ENCODE data around the gene SDC3.
"Not testable (repeated sequence)": the region's sequence is repeated elsewhere in the genome, so short reads cannot be mapped to it uniquely, and the experiment has no call there.

Gene SDC3

GRCh38 chr1:30876451-30877204 is 31.9 kb downstream of the SDC3 start:
- H3K4me3 Mint-ChIP-seq = no peak overlapping the region
- peaks cover 69% of the 10 kb centered on the region for H3K36me3 Mint-ChIP-seq (ENCODE audit: low read depth)
- peaks cover 79% of the 10 kb centered on the region for H3K27me3 Mint-ChIP-seq
- no peaks in the 10 kb centered on the region for H3K9me3 Mint-ChIP-seq
- intact Hi-C loops (cut with micrococcal nuclease) = no loop called here
- no peak overlapping the region for H3K27ac Mint-ChIP-seq
- H3K4me1 Mint-ChIP-seq (ENCODE audit: low read depth) = peaks cover 72% of the 10 kb centered on the region

GRCh38 chr1:30875916-30876315 is 32.6 kb downstream of the SDC3 start:
- Mint-ChIP-seq H3K27ac (no peak overlapping the region), H3K4me3 (no peak overlapping the region), H3K9me3 (no peaks in the 10 kb centered on the region), H3K4me1 (ENCODE audit: low read depth) (peaks cover 67% of the 10 kb centered on the region), H3K27me3 (peaks cover 77% of the 10 kb centered on the region), H3K36me3 (ENCODE audit: low read depth) (peaks cover 76% of the 10 kb centered on the region)
- intact Hi-C loops (cut with micrococcal nuclease) = no loop called here

- H3K9me3 Mint-ChIP-seq = no peaks in the 10 kb centered on the region
- peaks cover 82% of the 10 kb centered on the region for H3K36me3 Mint-ChIP-seq (ENCODE audit: low read depth)
- peaks cover 62% of the 10 kb centered on the region for H3K4me1 Mint-ChIP-seq (ENCODE audit: low read depth)
- intact Hi-C loops (cut with micrococcal nuclease) = no loop called here
- no peak overlapping the region for H3K4me3 Mint-ChIP-seq
- H3K27ac Mint-ChIP-seq = no peak overlapping the region
- peaks cover 73% of the 10 kb centered on the region for H3K27me3 Mint-ChIP-seq
These were observed 33.4 kb downstream of the SDC3 start for GRCh38 chr1:30875197-30875596.

GRCh38 chr1:30874176-30874575 is 34.4 kb downstream of the SDC3 start:
- peaks cover 59% of the 10 kb centered on the region for H3K4me1 Mint-ChIP-seq (ENCODE audit: low read depth)
- intact Hi-C loops (cut with micrococcal nuclease) = no loop called here
- H3K27ac Mint-ChIP-seq = no peak overlapping the region
- H3K4me3 Mint-ChIP-seq = no peak overlapping the region
- peaks cover 72% of the 10 kb centered on the region for H3K27me3 Mint-ChIP-seq
- H3K36me3 Mint-ChIP-seq (ENCODE audit: low read depth) = peaks cover 88% of the 10 kb centered on the region
- no peaks in the 10 kb centered on the region for H3K9me3 Mint-ChIP-seq

GRCh38 chr1:30872948-30873263 is 35.7 kb downstream of the SDC3 start:
- intact Hi-C loops (cut with micrococcal nuclease) = no loop called here
- Mint-ChIP-seq H3K9me3 (no peaks in the 10 kb centered on the region), H3K27ac (no peak overlapping the region), H3K4me1 (ENCODE audit: low read depth) (peaks cover 51% of the 10 kb centered on the region), H3K27me3 (peaks cover 73% of the 10 kb centered on the region), H3K4me3 (no peak overlapping the region), H3K36me3 (ENCODE audit: low read depth) (peaks cover 78% of the 10 kb centered on the region)

GRCh38 chr1:30872033-30872947 is 36.3 kb downstream of the SDC3 start:
- peaks cover 45% of the 10 kb centered on the region for H3K4me1 Mint-ChIP-seq (ENCODE audit: low read depth)
- H3K36me3 Mint-ChIP-seq (ENCODE audit: low read depth) = peaks cover 76% of the 10 kb centered on the region
- H3K27ac Mint-ChIP-seq = no peak overlapping the region
- no peak overlapping the region for H3K4me3 Mint-ChIP-seq
- intact Hi-C loops (cut with micrococcal nuclease) = no loop called here
- peaks cover 74% of the 10 kb centered on the region for H3K27me3 Mint-ChIP-seq
- H3K9me3 Mint-ChIP-seq = no peaks in the 10 kb centered on the region

- intact Hi-C loops (cut with micrococcal nuclease) = no loop called here
- Mint-ChIP-seq H3K36me3 (ENCODE audit: low read depth) (peaks cover 68% of the 10 kb centered on the region), H3K27me3 (peaks cover 73% of the 10 kb centered on the region)
These were observed 37.2 kb downstream of the SDC3 start for GRCh38 chr1:30871276-30871871.

GRCh38 chr1:30870656-30871055 is 37.9 kb downstream of the SDC3 start:
- intact Hi-C loops (cut with micrococcal nuclease) = no loop called here
- Mint-ChIP-seq H3K27me3 (peaks cover 73% of the 10 kb centered on the region), H3K27ac (no peak overlapping the region), H3K4me3 (no peak overlapping the region), H3K36me3 (ENCODE audit: low read depth) (peaks cover 61% of the 10 kb centered on the region), H3K4me1 (ENCODE audit: low read depth) (peaks cover 45% of the 10 kb centered on the region), H3K9me3 (no peaks in the 10 kb centered on the region)

More at GRCh38 chr1:30871276-30871871, 37.2 kb downstream of the SDC3 start:
- Mint-ChIP-seq H3K4me3 (no peak overlapping the region), H3K4me1 (ENCODE audit: low read depth) (peaks cover 44% of the 10 kb centered on the region), H3K27ac (no peak overlapping the region), H3K9me3 (no peaks in the 10 kb centered on the region)

GRCh38 chr1:30870035-30870434 is 38.5 kb downstream of the SDC3 start:
- H3K4me1 Mint-ChIP-seq (ENCODE audit: low read depth) = peaks cover 45% of the 10 kb centered on the region
- no peak overlapping the region for H3K27ac Mint-ChIP-seq
- H3K27me3 Mint-ChIP-seq = peaks cover 76% of the 10 kb centered on the region
- no peak overlapping the region for H3K4me3 Mint-ChIP-seq
- H3K9me3 Mint-ChIP-seq = no peaks in the 10 kb centered on the region
- peaks cover 55% of the 10 kb centered on the region for H3K36me3 Mint-ChIP-seq (ENCODE audit: low read depth)
- intact Hi-C loops (cut with micrococcal nuclease) = no loop called here

GRCh38 chr1:30868833-30869435 is 39.6 kb downstream of the SDC3 start:
- Mint-ChIP-seq H3K27me3 (peaks cover 75% of the 10 kb centered on the region), H3K9me3 (no peaks in the 10 kb centered on the region), H3K4me1 (ENCODE audit: low read depth) (peaks cover 38% of the 10 kb centered on the region), H3K36me3 (ENCODE audit: low read depth) (peaks cover 44% of the 10 kb centered on the region), H3K4me3 (no peak overlapping the region), H3K27ac (no peak overlapping the region)
- intact Hi-C loops (cut with micrococcal nuclease) = no loop called here

- peaks cover 30% of the 10 kb centered on the region for H3K4me1 Mint-ChIP-seq (ENCODE audit: low read depth)
- H3K9me3 Mint-ChIP-seq; H3K4me3 Mint-ChIP-seq; H3K27ac Mint-ChIP-seq; intact Hi-C loops (cut with micrococcal nuclease): not testable (repeated sequence)
- H3K27me3 Mint-ChIP-seq = peaks cover 69% of the 10 kb centered on the region
- peaks cover 36% of the 10 kb centered on the region for H3K36me3 Mint-ChIP-seq (ENCODE audit: low read depth)
These were observed 40.5 kb downstream of the SDC3 start for GRCh38 chr1:30868057-30868456.

- Mint-ChIP-seq H3K9me3 (no peaks in the 10 kb centered on the region), H3K27ac (no peak overlapping the region), H3K27me3 (peaks cover 70% of the 10 kb centered on the region), H3K36me3 (ENCODE audit: low read depth) (peaks cover 31% of the 10 kb centered on the region), H3K4me3 (no peak overlapping the region), H3K4me1 (ENCODE audit: low read depth) (peaks cover 25% of the 10 kb centered on the region)
- intact Hi-C loops (cut with micrococcal nuclease) = no loop called here
These were observed 41.0 kb downstream of the SDC3 start for GRCh38 chr1:30867537-30867936.

- Mint-ChIP-seq H3K27me3 (peaks cover 72% of the 10 kb centered on the region), H3K4me1 (ENCODE audit: low read depth) (peaks cover 16% of the 10 kb centered on the region), H3K36me3 (ENCODE audit: low read depth) (peaks cover 21% of the 10 kb centered on the region), H3K27ac (no peak overlapping the region), H3K4me3 (no peak overlapping the region), H3K9me3 (no peaks in the 10 kb centered on the region)
- intact Hi-C loops (cut with micrococcal nuclease) = no loop called here
These were observed 42.0 kb downstream of the SDC3 start for GRCh38 chr1:30866594-30866993.

- no peak overlapping the region for H3K4me3 Mint-ChIP-seq
- H3K27ac Mint-ChIP-seq = no peak overlapping the region
- H3K27me3 Mint-ChIP-seq = peaks cover 73% of the 10 kb centered on the region
- peaks cover 14% of the 10 kb centered on the region for H3K4me1 Mint-ChIP-seq (ENCODE audit: low read depth)
- intact Hi-C loops (cut with micrococcal nuclease) = no loop called here
- no peaks in the 10 kb centered on the region for H3K9me3 Mint-ChIP-seq
- peaks cover 7% of the 10 kb centered on the region for H3K36me3 Mint-ChIP-seq (ENCODE audit: low read depth)
These were observed 43.9 kb downstream of the SDC3 start for GRCh38 chr1:30864681-30865080.
